ENCODE measurements around the gene BCR.

The BCR gene

GRCh38 chr22:23250056-23250784 lies 69.9 kb downstream of the BCR start:
- FAIRE-seq = no peak

GRCh38 chr22:23250785-23251363 lies 70.6 kb downstream of the BCR start:
- no peak for FAIRE-seq

GRCh38 chr22:23251445-23252093 lies 71.3 kb downstream of the BCR start:
- no peak for FAIRE-seq

DNA sequence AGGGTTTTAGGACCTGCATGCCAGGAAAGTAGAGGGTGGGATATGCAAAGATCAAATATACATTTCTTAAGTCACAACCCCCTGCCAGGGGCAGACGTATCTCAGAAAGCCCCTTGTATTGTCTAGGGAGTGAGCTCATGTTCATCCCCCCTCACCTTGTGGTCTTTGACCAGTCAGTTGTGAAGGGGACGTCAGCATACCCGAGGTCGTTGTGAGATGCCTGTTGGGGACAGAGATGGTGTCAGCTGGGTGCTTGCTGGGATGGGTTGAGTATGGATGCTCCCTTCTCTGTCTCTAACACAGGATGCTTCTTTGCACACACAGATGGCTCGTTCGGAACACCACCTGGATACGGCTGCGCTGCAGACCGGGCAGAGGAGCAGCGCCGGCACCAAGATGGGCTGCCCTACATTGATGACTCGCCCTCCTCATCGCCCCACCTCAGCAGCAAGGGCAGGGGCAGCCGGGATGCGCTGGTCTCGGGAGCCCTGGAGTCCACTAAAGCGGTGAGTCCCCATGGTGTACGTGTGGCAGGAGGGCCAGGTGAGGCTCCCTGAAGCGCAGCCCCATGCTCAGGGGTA lies 73.3 kb downstream of the BCR start:
- FAIRE-seq = no peak

- no peak for FAIRE-seq
Measured at GRCh38 chr22:23255506-23256170, 75.3 kb downstream of the BCR start.

- no peak for FAIRE-seq
Measured at GRCh38 chr22:23256171-23256932, 76.0 kb downstream of the BCR start.

GRCh38 chr22:23256986-23257888 lies 76.9 kb downstream of the BCR start:
- no peak for FAIRE-seq

DNA sequence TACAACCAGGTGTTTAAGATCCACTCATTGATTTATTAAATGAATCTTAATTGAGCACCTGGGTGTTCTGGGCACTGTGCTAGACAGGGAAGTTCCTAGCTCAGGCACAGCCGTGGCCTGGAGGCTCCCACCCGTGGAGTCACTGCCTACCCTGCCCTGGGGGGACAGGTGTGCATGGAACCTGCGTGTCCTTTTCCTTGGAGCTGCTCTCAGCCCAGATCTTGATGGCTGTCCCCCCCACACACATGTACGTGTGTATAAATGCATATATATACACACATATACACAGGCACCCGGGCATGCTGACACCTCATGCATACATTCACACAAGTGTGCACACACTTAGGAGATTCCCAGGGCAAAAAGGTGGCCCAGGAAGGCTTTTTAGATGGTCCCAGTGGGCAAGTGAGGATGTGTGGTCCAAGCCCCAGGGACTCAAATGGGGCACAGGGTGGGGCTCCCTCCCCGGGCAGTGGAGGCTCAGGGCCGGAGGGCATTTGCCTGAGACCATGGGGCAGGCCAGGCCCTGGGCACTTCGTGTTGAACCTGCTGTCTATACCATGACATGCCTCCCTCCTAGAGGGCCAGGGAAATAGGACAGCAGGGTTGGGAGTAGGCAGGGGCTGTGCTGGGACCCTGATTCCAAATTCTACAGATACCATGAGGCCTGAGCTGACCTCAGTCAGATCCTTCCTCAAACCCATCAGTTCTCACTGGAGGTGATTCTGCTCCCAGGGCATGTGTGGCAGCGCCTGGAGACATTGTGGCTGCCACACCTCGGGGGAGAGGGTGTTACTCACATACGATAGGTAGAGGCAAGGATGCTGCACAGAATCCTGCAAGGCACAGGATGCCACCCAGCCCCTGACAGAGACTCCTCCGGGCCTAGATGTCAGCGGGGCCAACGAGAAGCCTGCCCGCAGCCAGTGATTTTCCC lies 77.8 kb downstream of the BCR start:
- FAIRE-seq = no peak

DNA sequence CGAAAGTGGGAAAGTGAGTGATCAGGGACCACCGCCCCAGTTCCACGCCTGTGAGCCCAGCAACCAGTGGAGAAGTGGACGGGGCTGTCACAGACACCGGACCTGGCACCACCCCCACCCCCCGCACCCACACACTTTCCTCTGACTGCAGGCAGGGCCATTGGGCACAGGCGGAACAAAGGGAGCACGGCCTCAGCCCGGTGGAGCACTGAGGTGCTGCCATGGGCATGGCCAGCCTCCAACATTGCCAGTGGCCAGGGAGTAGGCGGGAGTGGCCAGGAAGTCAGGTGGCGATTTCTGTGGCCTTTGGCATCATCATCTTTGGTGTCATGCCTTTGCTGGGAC lies 78.5 kb downstream of the BCR start:
- no peak for FAIRE-seq

DNA sequence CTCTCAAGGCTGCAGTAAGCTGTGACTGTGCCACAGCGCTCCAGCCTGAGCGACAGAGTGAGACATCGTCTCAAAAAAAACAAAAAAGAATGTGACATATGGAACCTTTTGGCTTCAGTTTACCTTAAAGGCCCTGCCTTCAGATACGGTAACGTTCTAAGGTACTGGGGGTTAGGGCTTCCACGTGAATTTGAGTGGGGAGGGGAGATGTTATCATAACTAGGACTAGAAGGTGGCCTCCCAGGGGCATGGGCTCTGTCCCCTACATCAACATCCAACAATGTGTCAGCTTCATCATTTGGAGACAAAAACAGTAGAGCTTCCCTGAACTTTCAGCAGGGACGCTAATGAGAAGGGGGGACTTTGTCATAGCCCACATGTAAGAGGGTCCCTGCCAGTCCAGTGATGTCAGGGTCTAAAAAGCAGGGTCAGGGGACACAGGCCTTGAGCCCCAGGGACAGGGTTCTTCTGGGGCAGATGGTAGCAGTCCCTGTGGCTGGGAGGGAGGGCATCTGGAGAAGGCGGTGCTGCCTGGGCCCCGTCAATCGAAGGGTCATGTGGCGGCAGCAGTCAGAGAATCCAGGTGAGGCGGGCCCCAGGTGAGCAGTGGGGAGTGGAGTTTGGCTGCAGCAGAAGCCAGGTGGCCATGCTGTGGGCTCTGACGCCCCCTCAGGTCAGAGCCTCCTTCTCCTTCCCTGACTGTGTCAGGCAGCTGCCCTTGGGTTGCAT lies 79.8 kb downstream of the BCR start:
- FAIRE-seq = no peak

DNA sequence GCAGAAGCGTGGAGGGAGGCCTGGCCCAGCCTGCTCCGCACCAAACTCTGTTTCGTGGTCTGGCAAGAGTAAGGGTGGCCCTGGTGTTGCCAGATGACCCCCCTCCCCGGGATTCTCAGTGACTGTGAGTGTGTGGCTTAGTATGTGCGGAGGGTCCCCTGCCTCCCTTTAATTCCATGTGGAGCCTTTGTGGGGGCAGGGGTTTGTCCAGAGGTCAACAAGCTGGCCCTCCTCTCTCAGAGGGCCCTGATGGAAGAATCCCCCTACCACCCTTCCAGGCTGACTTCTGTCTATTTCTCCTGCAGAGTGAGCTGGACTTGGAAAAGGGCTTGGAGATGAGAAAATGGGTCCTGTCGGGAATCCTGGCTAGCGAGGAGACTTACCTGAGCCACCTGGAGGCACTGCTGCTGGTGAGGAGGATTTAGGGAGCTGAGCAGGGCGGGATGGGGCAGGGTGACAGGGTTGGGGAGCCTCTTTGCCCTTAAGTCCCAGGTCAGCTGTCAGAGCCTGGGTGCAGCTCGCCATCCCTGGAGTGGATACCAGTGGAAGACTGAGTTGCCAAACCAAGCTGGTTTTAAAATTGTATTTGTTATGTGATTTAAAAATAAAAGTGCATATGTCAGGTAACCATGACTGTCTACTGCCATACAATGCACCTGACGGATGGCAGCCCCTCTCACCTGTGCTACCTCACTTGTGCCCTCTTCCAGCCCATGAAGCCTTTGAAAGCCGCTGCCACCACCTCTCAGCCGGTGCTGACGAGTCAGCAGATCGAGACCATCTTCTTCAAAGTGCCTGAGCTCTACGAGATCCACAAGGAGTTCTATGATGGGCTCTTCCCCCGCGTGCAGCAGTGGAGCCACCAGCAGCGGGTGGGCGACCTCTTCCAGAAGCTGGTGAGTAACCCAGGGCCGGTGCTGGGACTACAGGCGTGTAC lies 80.6 kb downstream of the BCR start:
- no peak for FAIRE-seq

DNA sequence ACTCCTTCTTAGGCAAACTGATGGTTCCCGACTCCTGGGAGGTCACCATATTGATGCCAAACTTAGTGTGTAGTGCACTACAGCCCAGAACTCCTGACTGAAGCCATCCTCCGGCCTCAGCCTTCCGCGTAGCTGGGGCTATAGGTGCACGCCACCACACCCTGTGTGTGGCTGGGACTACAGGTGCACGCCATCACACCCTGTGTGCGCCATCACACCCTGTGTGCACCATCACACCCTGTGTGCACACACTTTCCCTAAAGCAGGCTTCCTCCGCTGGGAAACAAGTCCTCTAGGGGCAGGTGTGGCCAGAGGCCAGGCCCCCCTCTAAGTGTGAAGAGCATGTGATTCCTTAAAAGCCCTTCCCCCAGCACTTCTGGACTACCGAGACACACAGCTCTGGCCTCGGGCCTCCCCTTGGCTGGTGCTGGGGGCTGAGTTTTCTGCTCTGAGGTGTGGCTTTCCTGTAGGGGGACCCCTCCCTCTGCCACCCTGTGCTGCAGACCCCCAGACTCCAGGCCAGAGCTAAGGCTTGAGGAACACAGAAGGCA lies 81.7 kb downstream of the BCR start:
- FAIRE-seq = no peak

DNA sequence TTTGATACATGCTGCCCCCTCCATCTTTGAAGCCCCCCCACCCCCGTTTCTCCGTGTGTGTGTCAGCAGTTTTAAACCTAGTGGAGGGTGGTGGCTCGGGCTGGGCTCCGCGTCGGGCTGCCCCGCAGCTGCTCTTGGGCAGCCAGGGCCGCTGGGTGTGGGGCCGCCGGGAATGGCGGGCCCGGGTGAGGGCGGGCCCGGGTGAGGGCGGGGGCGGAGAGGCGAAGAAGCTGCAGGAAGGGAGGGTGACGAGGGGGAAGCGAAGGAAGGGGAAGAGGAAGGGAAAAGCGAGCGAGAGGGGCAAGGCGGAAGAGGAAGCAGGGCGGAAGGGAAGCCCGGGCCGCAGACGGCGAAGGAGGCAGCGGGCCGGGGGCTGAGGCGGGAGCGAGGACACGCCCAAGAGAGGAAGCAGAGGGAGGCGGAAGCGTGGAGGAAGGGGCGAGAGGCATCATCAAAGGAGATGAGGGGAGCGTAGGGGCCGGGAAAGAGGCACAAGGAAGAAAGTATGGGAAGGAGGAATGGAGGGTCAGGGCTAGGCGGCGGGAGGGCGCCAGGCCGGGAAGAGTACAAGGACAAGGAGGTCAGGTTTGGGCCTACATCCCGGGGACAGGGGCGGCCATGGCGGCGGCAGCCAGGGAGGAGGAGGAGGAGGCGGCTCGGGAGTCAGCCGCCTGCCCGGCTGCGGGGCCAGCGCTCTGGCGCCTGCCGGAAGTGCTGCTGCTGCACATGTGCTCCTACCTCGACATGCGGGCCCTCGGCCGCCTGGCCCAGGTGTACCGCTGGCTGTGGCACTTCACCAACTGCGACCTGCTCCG lies 82.4 kb downstream of the BCR start:
- no peak for FAIRE-seq

DNA sequence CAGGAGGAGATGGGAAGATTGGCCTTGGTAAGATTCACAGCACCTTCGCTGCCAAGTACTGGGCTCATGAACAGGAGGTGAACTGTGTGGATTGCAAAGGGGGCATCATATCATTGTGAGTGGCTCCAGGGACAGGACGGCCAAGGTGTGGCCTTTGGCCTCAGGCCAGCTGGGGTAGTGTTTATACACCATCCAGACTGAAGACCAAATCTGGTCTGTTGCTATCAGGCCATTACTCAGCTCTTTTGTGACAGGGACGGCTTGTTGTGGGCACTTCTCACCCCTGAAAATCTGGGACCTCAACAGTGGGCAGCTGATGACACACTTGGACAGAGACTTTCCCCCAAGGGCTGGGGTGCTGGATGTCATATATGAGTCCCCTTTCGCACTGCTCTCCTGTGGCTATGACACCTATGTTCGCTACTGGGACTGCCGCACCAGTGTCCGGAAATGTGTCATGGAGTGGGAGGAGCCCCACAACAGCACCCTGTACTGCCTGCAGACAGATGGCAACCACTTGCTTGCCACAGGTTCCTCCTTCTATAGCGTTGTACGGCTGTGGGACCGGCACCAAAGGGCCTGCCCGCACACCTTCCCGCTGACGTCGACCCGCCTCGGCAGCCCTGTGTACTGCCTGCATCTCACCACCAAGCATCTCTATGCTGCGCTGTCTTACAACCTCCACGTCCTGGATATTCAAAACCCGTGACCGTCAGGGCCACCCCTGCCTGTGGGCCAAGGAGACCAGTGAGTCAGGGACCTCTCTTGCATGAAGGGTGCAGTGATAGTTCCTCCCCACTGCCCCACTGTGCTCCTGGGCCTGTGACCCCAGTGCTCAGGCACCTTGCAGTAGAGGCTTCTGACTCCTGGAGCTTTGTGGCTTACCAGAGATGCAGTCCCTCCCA lies 83.6 kb downstream of the BCR start:
- FAIRE-seq = no peak

- no peak for FAIRE-seq
Measured at GRCh38 chr22:23264610-23265367, 84.5 kb downstream of the BCR start.

DNA sequence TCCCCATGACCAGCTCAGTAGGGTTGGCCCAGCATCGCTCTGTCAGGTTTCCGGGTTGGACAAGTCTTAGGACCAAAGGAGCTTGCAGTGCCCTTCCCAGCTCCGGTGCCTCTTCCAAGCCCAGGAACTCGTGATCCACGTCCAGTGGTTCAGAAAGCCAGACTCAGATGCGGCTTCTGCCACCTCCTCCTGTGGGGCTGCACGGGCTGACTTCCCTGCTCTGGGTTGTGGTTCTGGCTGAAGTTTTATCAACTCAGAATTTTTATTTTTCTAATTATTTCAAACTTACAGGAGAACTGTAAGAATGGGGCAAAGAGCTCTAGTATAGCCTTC lies 85.0 kb downstream of the BCR start:
- FAIRE-seq = no peak

Measured in G401.6 (cell line).